ENCODE data around the gene DUSP5. TPM values are rescaled to one million over a fixed set of nuclear protein-coding genes. Genes with fewer than 3 reads are reported as not detected.

The DUSP5 gene
- total and polyA plus RNA-seq, 2 of the 8 experiments (the other 6 are each of a cell fraction or from before 2014, with no cell fraction given) = 13.6 to 30.3 TPM

- H3K14ac ChIP-seq (ENCODE audit: insufficient read length) = no peak overlapping the region
- H4K91ac ChIP-seq (replicated peaks; ENCODE audit: insufficient read length, low read length) = no peak overlapping the region
- H3K56ac ChIP-seq (replicated peaks; ENCODE audit: insufficient read length, low read depth, low read length) = no peak overlapping the region
- H3K36me3 ChIP-seq (ENCODE audit: control insufficient read depth in 2 of 4, insufficient read depth in 4 of 4, low read length in 3 of 4) = no peaks in the 10 kb centered on the region
- no peak overlapping the region for H3K4me2 ChIP-seq (ENCODE audit: insufficient read depth in 1 of 2, low read depth in 2 of 2, low read length in 2 of 2)
- H2BK20ac ChIP-seq (ENCODE audit: low read length) = no peak overlapping the region
- H3K27ac ChIP-seq (ENCODE audit: low read depth, low read length) = no peak overlapping the region
- no peak overlapping the region for H2AFZ ChIP-seq (ENCODE audit: low read length)
- no peaks in the 10 kb centered on the region for H3K23me2 ChIP-seq (ENCODE audit: low read depth, low read length)
- no peaks in the 10 kb centered on the region for H3K79me2 ChIP-seq (ENCODE audit: control insufficient read depth in 1 of 2, insufficient read depth in 2 of 2, low read length in 2 of 2)
- no peak overlapping the region for H3K18ac ChIP-seq (ENCODE audit: extremely low read depth, low read length)
- H3K23ac ChIP-seq (ENCODE audit: insufficient read length) = no peak overlapping the region
- H3K4me3 ChIP-seq (ENCODE audit: extremely low read depth in 1 of 4, insufficient read depth in 2 of 4, low read depth in 3 of 4, low read length in 4 of 4) = no peak overlapping the region
- H2BK120ac ChIP-seq (replicated peaks; ENCODE audit: low read depth, low read length) = no peak overlapping the region
- no peak overlapping the region for H2BK5ac ChIP-seq (ENCODE audit: low read depth, low read length)
- POLR2A ChIA-PET (ENCODE audit: partially characterized antibody) = interaction anchor here (0.8 to 1.2 kb wide), 2 partner anchors 9 to 59 kb away, joined by 3 to 4 read pairs; no protein-coding TSS in a partner anchor
- no peak overlapping the region for H2BK12ac ChIP-seq (ENCODE audit: low read depth, low read length)
- no peak overlapping the region for H3K4ac ChIP-seq (replicated peaks; ENCODE audit: insufficient read length, low read depth, low read length)
- no peaks in the 10 kb centered on the region; a peak in 1 of 4 replicates for H3K9me3 ChIP-seq (ENCODE audit: insufficient read depth in 2 of 2, low read depth in 1 of 2, low read length in 1 of 2)
- no peak for FAIRE-seq
- H3K4me1 ChIP-seq (replicated peaks in 1 of 4; ENCODE audit: control insufficient read depth in 3 of 4, insufficient read depth in 4 of 4, low read length in 3 of 4) = peaks cover 0 to 3% (median 3%) of the 10 kb centered on the region in 4 experiments; a peak in 2 of 7 replicates
- DNase-seq (ENCODE audit: low read depth in 1 of 2, low spot score in 2 of 2) = no peak
- H4K20me1 ChIP-seq (replicated peaks in 1 of 2; ENCODE audit: control insufficient read depth in 1 of 2, insufficient read depth in 2 of 2, low read length in 2 of 2) = no peaks in the 10 kb centered on the region
- no peaks in the 10 kb centered on the region for H3K79me1 ChIP-seq (ENCODE audit: low read depth, low read length)
- CTCF ChIA-PET (ENCODE audit: partially characterized antibody) = interaction anchor here (1.4 to 5.2 kb wide), 4 partner anchors 9 to 120 kb away, joined by 3 to 27 read pairs (median 6); no protein-coding TSS in a partner anchor
- no peak overlapping the region for H3K9ac ChIP-seq (replicated peaks in 1 of 4; ENCODE audit: extremely low read depth in 1 of 4, low read depth in 3 of 4, low read length in 3 of 4)
- no peak overlapping the region for H4K8ac ChIP-seq (ENCODE audit: extremely low read depth, insufficient read depth, low read length)
- H4K5ac ChIP-seq (ENCODE audit: insufficient read length, low read depth, low read length) = no peak overlapping the region
- WGBS, 2 experiments (ENCODE audit: extremely low coverage in 1 of 2, insufficient coverage in 1 of 2, insufficient read length in 1 of 2, insufficient replicate concordance in 2 of 2, low coverage in 1 of 2, low lambda C conversion rate in 2 of 2, missing lambda C conversion rate in 1 of 2) = 79% methylated on average over 3 of the region's 3 CpGs; no CpG with 5 or more reads in 1 of the 2 experiments
- H3K27me3 ChIP-seq (replicated peaks in 1 of 4; ENCODE audit: control insufficient read depth in 3 of 4, extremely low read depth in 1 of 4, insufficient read depth in 3 of 4, low read length in 3 of 4) = no peaks in the 10 kb centered on the region
- no peak overlapping the region for H2BK15ac ChIP-seq (ENCODE audit: low read length)
- no peak overlapping the region for H2AK5ac ChIP-seq (ENCODE audit: low read depth, low read length)
- no peak for TF ChIP-seq PHF8 (conservative IDR thresholded peaks at IDR 0.05; ENCODE audit: low read depth, low read length)
- TF ChIP-seq EP300 (IDR thresholded peaks at IDR 0.05; ENCODE audit: borderline replicate concordance in 1 of 2, low read depth in 2 of 2, low read length in 2 of 2) = no peak
- no peak for TF ChIP-seq HDAC6 (IDR thresholded peaks at IDR 0.05; ENCODE audit: low read depth, low read length)
- no peak for TF ChIP-seq ZNF274 (IDR thresholded peaks at IDR 0.05; ENCODE audit: borderline replicate concordance, extremely low read depth, low read length)
- TF ChIP-seq GABPA (IDR thresholded peaks at IDR 0.05; ENCODE audit: borderline replicate concordance, insufficient read depth, low read length) = no peak
- TF ChIP-seq KDM1A (IDR thresholded peaks at IDR 0.05; ENCODE audit: borderline replicate concordance, low read length) = no peak
- no peak for TF ChIP-seq CEBPB (IDR thresholded peaks at IDR 0.05; ENCODE audit: low read depth, low read length)
- TF ChIP-seq RNF2 (IDR thresholded peaks at IDR 0.05; ENCODE audit: borderline replicate concordance, low read depth, low read length, missing control alignments, poor library complexity, severe bottlenecking) = no peak
- TF ChIP-seq SIN3A (conservative IDR thresholded peaks at IDR 0.05 in 1 of 2, IDR thresholded peaks at IDR 0.05 in 1 of 2; ENCODE audit: low read depth in 1 of 2, low read length in 2 of 2) = no peak
- no peak for TF ChIP-seq SUZ12 (IDR thresholded peaks at IDR 0.05; ENCODE audit: low read length)
- no peak for TF ChIP-seq E2F6 (IDR thresholded peaks at IDR 0.05)
- no peak for TF ChIP-seq SRF (IDR thresholded peaks at IDR 0.05; ENCODE audit: low read depth, low read length)
These were observed 23.7 kb upstream of the DUSP5 start for GRCh38 chr10:110474017-110474416.
